A549 (cell line): ENCODE data around the gene RAP2C. TPM values are rescaled to one million over a fixed set of nuclear protein-coding genes. Genes with fewer than 3 reads are reported as not detected.

ENCODE experiments used
- ATAC-seq, 2 experiments: fragments of 200-7000 bp in 1 of 2; fragments of >200 bp in 1 of 2; cut with Nextera tagmentation in 1 of 2; cut with Tn5 transposase in 1 of 2; 3 replicates each; pipeline versions ENCODE4 v1.8.0 to v1.9.1; 2018 to 2020; ENCODE audit warnings: mild to moderate bottlenecking in 1 of 2, moderate library complexity in 1 of 2
- CTCF ChIA-PET: fragments of 300-600 bp; sonication (Branson Sonifier 250); formaldehyde crosslinking; extraction: SDS; loops from one replicate; lab custom pipeline; 2021; ENCODE audit warnings: antibody characterized with exemption, inconsistent platforms; lab: Yijun Ruan, JAX
- POLR2A ChIA-PET: fragments of 350-600 bp; formaldehyde crosslinking; extraction: SDS; loops from one replicate; lab custom pipeline; 2021; ENCODE audit warnings: antibody characterized with exemption, inconsistent platforms; lab: Yijun Ruan, JAX
- DNase-seq, 2 experiments: peaks; one replicate each; pipeline versions ENCODE4 v3.0.0 to v3.0.0-alpha.2; 2011 to 2016; ENCODE audit warnings: low read depth in 1 of 2, low spot score in 1 of 2
- FAIRE-seq: peaks from 2 replicates; lab custom pipeline; 2011; peaks lifted over from hg19 to GRCh38; lab: Jason Lieb, UNC
- H3K27ac ChIP-seq, 2 experiments: fragments of >200 bp; sonication (Bioruptor Twin); formaldehyde crosslinking; 3 replicates each; pipeline ENCODE4 v1.5.1; 2016 to 2017
- H3K4me1 ChIP-seq: fragments of >200 bp; sonication (Bioruptor Twin); formaldehyde crosslinking; 3 replicates; pipeline ENCODE4 v1.6.1; 2016
- H3K4me2 ChIP-seq: fragments of >200 bp; sonication (Bioruptor Twin); formaldehyde crosslinking; 3 replicates; pipeline ENCODE4 v1.6.1; 2016
- H3K4me3 ChIP-seq: fragments of >200 bp; sonication (Bioruptor Twin); formaldehyde crosslinking; 3 replicates; pipeline ENCODE4 v1.5.1; 2016
- H3K9me3 ChIP-seq: fragments of >200 bp; sonication (Bioruptor Twin); formaldehyde crosslinking; 3 replicates; pipeline ENCODE4 v1.6.1; 2016
- CBX2 ChIP-seq: fragments of 200-600 bp; sonication (generic); IDR thresholded peaks from 2 replicates; pipeline ENCODE4 v1.6.1; 2016; ENCODE audit warnings: low read depth, mild to moderate bottlenecking, borderline replicate concordance
- CBX8 ChIP-seq: fragments of 200-600 bp; sonication (generic); IDR thresholded peaks from 2 replicates; pipeline ENCODE4 v1.6.1; 2016
- CEBPB ChIP-seq, 2 experiments: fragments of >200 bp in 1 of 2; sonication (Bioruptor Twin) in 1 of 2; formaldehyde crosslinking in 1 of 2; IDR thresholded peaks; 2 replicates each; pipeline ENCODE4 v1.6.1; 2012 to 2016
- EHF ChIP-seq: fragments of 250-450 bp; sonication (Bioruptor Pico); IDR thresholded peaks from 2 replicates; pipeline ENCODE4 v1.5.0; 2020; ENCODE audit warnings: mild to moderate bottlenecking
- EHMT2 ChIP-seq: fragments of 200-600 bp; sonication (generic); IDR thresholded peaks from 2 replicates; pipeline ENCODE4 v1.6.1; 2016; ENCODE audit warnings: antibody characterized with exemption, low read depth, mild to moderate bottlenecking, moderate library complexity
- ELK1 ChIP-seq: fragments of 150-350 bp; IDR thresholded peaks from 2 replicates; pipeline ENCODE4 v1.6.1; 2014; ENCODE audit warnings: low read depth, mild to moderate bottlenecking, low read length
- EP300 ChIP-seq, 2 experiments: fragments of >200 bp; sonication (Bioruptor Twin); formaldehyde crosslinking; IDR thresholded peaks; 2 replicates in 1 of 2; 3 replicates in 1 of 2; pipeline ENCODE4 v1.6.1; 2016 to 2017
- ESRRA ChIP-seq: fragments of 150-350 bp; IDR thresholded peaks from 2 replicates; pipeline ENCODE4 v1.6.1; 2014; ENCODE audit warnings: mild to moderate bottlenecking, low read length, borderline replicate concordance
- GATA3 ChIP-seq: IDR thresholded peaks from 2 replicates; pipeline ENCODE4 v1.6.1; 2012; ENCODE audit warnings: borderline replicate concordance
- HES2 ChIP-seq: fragments of >200 bp; sonication (Bioruptor Twin); formaldehyde crosslinking; IDR thresholded peaks from 2 replicates; pipeline ENCODE4 v1.6.1; 2016
- HEYL ChIP-seq: fragments of 250-450 bp; sonication (Bioruptor Pico); IDR thresholded peaks from 2 replicates; pipeline ENCODE4 v1.8.0; 2021; ENCODE audit warnings: mild to moderate bottlenecking, moderate library complexity
- HOXA7 ChIP-seq: fragments of 250-450 bp; sonication (Bioruptor Pico); IDR thresholded peaks from 2 replicates; pipeline ENCODE4 v1.5.0; 2020; ENCODE audit warnings: mild to moderate bottlenecking, moderate library complexity
- JUN ChIP-seq, 2 experiments: fragments of >200 bp; sonication (Bioruptor Twin); formaldehyde crosslinking; IDR thresholded peaks; 2 replicates in 1 of 2; 3 replicates in 1 of 2; pipeline ENCODE4 v1.6.1; 2016 to 2017
- KDM5A ChIP-seq: fragments of 200-600 bp; sonication (generic); IDR thresholded peaks from 2 replicates; pipeline ENCODE4 v1.6.1; 2016; ENCODE audit warnings: antibody characterized with exemption, mild to moderate bottlenecking
- MAX ChIP-seq: IDR thresholded peaks from 2 replicates; pipeline ENCODE4 v1.6.1; 2012
- MYC ChIP-seq: IDR thresholded peaks from 2 replicates; pipeline ENCODE4 v1.6.1; 2012; ENCODE audit warnings: mild to moderate bottlenecking, inconsistent platforms, low read length, improper control_type of control experiment, borderline replicate concordance
- NFE2L2 ChIP-seq: fragments of 150-350 bp; conservative IDR thresholded peaks from 2 replicates; pipeline ENCODE4 v1.6.1; 2014; ENCODE audit warnings: low read length
- NPAS2 ChIP-seq: fragments of 250-450 bp; sonication (Bioruptor Pico); IDR thresholded peaks from 2 replicates; pipeline ENCODE4 v1.8.0; 2022; ENCODE audit warnings: mild to moderate bottlenecking, moderate library complexity, borderline replicate concordance
- NR3C1 ChIP-seq: fragments of >200 bp; sonication (Bioruptor Twin); formaldehyde crosslinking; IDR thresholded peaks from 3 replicates; pipeline ENCODE4 v1.6.1; 2017
- PBX3 ChIP-seq: IDR thresholded peaks from 2 replicates; pipeline ENCODE4 v1.6.1; 2012
- POLR2A ChIP-seq: IDR thresholded peaks from 2 replicates; pipeline ENCODE4 v1.6.1; 2012; ENCODE audit warnings: mild to moderate bottlenecking, low read length
- POLR2AphosphoS2 ChIP-seq: conservative IDR thresholded peaks from 2 replicates; pipeline ENCODE4 v1.6.1; 2012; ENCODE audit warnings: low read length, improper control_type of control experiment, inconsistent platforms
- REST ChIP-seq: fragments of 200-600 bp; sonication (generic); IDR thresholded peaks from 2 replicates; pipeline ENCODE4 v1.6.1; 2016; ENCODE audit warnings: antibody characterized with exemption, mild to moderate bottlenecking, moderate library complexity
- RNF2 ChIP-seq: fragments of 200-600 bp; sonication (generic); IDR thresholded peaks from 2 replicates; pipeline ENCODE4 v1.6.1; 2016; ENCODE audit warnings: low read depth, mild to moderate bottlenecking, antibody characterized with exemption, moderate library complexity, borderline replicate concordance
- TFCP2L1 ChIP-seq: fragments of 250-450 bp; sonication (Bioruptor Pico); IDR thresholded peaks from 2 replicates; pipeline ENCODE4 v1.5.0; 2021; ENCODE audit warnings: mild to moderate bottlenecking
- TP53 ChIP-seq: fragments of 250-450 bp; sonication (Bioruptor Pico); IDR thresholded peaks from 2 replicates; pipeline ENCODE4 v1.5.0; 2021; ENCODE audit warnings: mild to moderate bottlenecking, moderate library complexity
- USF2 ChIP-seq: fragments of 450-650 bp; IDR thresholded peaks from 2 replicates; pipeline ENCODE4 v1.6.1; 2014; ENCODE audit warnings: antibody characterized with exemption
- ZNF302 ChIP-seq: fragments of 250-450 bp; sonication (Bioruptor Pico); IDR thresholded peaks from 2 replicates; pipeline ENCODE4 v1.9.0; 2021; ENCODE audit warnings: inconsistent platforms, mild to moderate bottlenecking, moderate library complexity
- whole genome bisulfite sequencing: methylation state at CpG from one replicate; pipeline ENCODE4 v1.1.6; 2017; ENCODE audit errors: missing lambda C conversion rate; 5-methylcytosine and 5-hydroxymethylcytosine counted together
- polyA plus RNA-seq, 4 experiments: library from polyadenylated mRNA; depleted of rRNA in 3 of 4; stranded (reverse); fragments of >200 nt; fragmentation: RNase III in 1 of 4; extraction: RNeasy Plus Mini Kit Qiagen cat#74134 plus additional on column Dnase treatment in 1 of 4; gene quantifications; 2 replicates in 3 of 4; 3 replicates in 1 of 4; pipeline ENCODE4 v1.2.3, GENCODE V29; 2011 to 2017

Gene RAP2C
- polyA plus RNA-seq, 2 of the 4 experiments (the other 2 are of a cell fraction): 25.8 to 27.2 TPM

GRCh38 chrX:132193872-132194574 is 25.2 kb downstream of the RAP2C start:
- no peak for ATAC-seq
- 58% methylated on average over 4 of the region's 29 CpGs for WGBS
- Histone ChIP-seq H3K9me3 (no peaks in the 10 kb centered on the region), H3K4me1 (no peaks in the 10 kb centered on the region), H3K4me2 (no peak overlapping the region), H3K4me3 (no peak overlapping the region), H3K27ac (no peak overlapping the region)
- ChIA-PET POLR2A (no interaction called here), CTCF (no interaction called here)
- no peak for DNase-seq
- TF ChIP-seq MYC (no peak), REST (no peak), MAX (no peak), HOXA7 (CRISPR knock-in tag) (no peak), EP300 (IDR thresholded peaks at IDR 0.05) (no peak), KDM5A (no peak), EHMT2 (no peak), CBX2 (no peak), PBX3 (no peak), ZNF302 (CRISPR knock-in tag) (no peak), NFE2L2 (no peak), HES2 (no peak), RNF2 (no peak), CEBPB (IDR thresholded peaks at IDR 0.05) (no peak)
- TF ChIP-seq, all 56 proteins: peak for 0
- FAIRE-seq: no peak

GRCh38 chrX:132191938-132192337 is 27.3 kb downstream of the RAP2C start:
- DNase-seq (no peak), FAIRE-seq (peak; percentile 99), ATAC-seq (no peak)
- Histone ChIP-seq H3K4me3 (no peak overlapping the region), H3K4me1 (no peaks in the 10 kb centered on the region), H3K9me3 (no peaks in the 10 kb centered on the region), H3K27ac (no peak overlapping the region), H3K4me2 (no peak overlapping the region)
- CTCF ChIA-PET: no interaction called here
- WGBS: 35% methylated on average over 1 of the region's 1 CpG
- TF ChIP-seq ZNF302 (CRISPR knock-in tag) (no peak), CBX8 (no peak), HOXA7 (CRISPR knock-in tag) (no peak)
- POLR2A ChIA-PET: no interaction called here

GRCh38 chrX:132188175-132188574 is 31.1 kb downstream of the RAP2C start:
- ChIA-PET CTCF (no interaction called here), POLR2A (no interaction called here)
- ATAC-seq (no peak), FAIRE-seq (peak; percentile 46)
- Histone ChIP-seq H3K9me3 (no peaks in the 10 kb centered on the region), H3K4me1 (no peaks in the 10 kb centered on the region)
- TF ChIP-seq ESRRA (no peak), NPAS2 (CRISPR knock-in tag) (no peak), NFE2L2 (no peak), NR3C1 (no peak), EHF (CRISPR knock-in tag) (no peak), EHMT2 (no peak), TP53 (CRISPR knock-in tag) (no peak), KDM5A (no peak), JUN (IDR thresholded peaks at IDR 0.05) (no peak), GATA3 (no peak), HOXA7 (CRISPR knock-in tag) (no peak), USF2 (no peak), ELK1 (no peak), POLR2AphosphoS2 (no peak), EP300 (IDR thresholded peaks at IDR 0.05) (no peak), POLR2A (no peak), TFCP2L1 (CRISPR knock-in tag) (no peak), HEYL (CRISPR knock-in tag) (no peak), CBX2 (no peak)
- TF ChIP-seq, all 56 proteins: peak for 0
- Histone ChIP-seq H3K27ac (no peak overlapping the region), H3K4me3 (no peak overlapping the region), H3K4me2 (no peak overlapping the region)
- 40% methylated on average over 3 of the region's 3 CpGs for WGBS
- no peak for DNase-seq
